GM20431 (cell line): Measurements from ENCODE around the gene SARDH.

ENCODE experiments used
- in situ Hi-C: fragments of 300-500 bp; cut with MseI, MboI; formaldehyde crosslinking; loops from one replicate; pipeline ENCODE4 v1.15.0; 2020; ENCODE audit warnings: low sequenced_read_pairs; ENCODE audit not compliant: unreplicated experiment

The SARDH gene

GRCh38 chr9:133707065-133707762 is 30.9 kb downstream of the SARDH start:
- in situ Hi-C loops, result no loop called here

- in situ Hi-C loops, result no loop called here
Observed at GRCh38 chr9:133706307-133707050, 31.7 kb downstream of the SARDH start.

DNA sequence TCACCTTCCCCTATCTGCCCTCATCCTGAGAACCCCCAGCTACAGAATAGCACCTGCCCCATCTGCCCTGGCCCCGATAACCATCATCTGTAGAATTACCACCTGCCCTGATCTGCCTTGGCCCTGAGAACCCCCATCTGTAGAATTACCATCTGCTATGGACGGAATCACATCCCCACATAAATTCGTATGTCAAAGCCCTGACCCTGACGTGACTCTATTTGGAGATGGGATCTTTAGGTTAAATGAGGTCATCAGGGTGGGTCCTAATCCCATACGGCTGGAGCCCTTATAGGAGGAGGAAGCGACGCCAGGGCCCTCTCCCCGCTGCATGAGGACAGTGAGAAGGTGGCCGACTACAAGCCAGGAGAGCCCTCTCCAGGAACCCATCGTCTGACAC is 32.6 kb downstream of the SARDH start:
- in situ Hi-C loops, result no loop called here

DNA sequence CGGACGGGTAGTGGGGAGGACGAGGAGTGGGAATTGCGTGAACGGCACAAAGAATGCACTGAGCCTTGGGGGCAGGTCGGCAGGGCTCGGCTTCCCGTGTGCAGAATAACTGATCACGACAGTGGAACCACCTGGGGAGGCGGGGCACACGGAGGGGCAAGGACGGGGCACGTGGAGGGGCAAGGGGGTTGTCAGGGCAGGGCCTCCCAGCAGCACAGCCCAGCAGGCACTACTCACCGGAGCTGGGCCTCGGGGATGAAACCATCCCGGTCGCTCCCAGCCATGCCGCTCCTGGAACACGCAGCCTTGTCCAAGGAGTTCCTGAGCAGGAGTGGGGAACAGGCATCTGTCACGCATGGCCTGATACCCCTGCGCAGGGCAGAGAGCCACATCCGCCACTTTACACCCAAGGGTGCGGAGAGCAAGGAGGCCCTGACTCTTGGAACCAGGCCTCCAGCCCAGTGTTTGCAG is 33.4 kb downstream of the SARDH start:
- in situ Hi-C loops, result no loop called here

DNA sequence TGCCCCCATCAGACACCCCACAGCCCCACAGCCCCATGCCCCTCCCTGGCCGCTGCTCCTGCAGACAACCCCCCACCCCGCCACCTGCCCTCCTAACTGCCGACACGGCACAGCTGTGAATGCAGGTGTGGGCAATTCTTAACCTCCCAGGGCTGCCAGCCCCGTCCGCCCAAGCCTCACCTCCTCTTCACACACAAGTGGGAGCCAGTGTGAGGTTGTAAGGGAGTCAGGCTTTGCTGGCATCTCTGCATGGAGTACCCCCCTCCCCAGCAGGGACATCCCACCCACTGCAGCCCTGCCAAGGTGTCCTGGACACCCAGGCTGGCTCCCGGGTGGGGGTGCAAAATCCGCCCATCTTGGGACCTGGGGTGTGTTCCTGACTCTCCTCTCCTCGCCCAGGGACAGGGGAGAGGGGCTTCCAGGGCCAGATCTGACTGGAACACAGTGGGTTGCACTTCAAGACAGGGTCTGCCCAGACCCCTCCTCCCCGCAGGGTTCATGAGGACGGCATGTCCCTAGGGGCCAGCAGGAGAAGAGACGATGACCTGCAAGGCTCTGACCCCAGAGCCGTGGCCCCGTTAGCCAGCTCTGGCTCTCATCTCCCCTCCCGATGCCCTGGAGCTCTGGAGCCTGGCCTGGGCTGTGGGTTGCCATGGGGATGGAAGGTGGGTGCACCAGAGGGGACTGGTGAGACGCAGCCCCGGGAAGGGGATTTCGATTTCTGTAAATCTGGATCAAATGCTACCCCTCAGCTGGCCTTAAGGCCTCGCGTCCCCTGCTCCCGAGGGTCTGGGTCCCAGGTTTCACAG is 34.4 kb downstream of the SARDH start:
- in situ Hi-C loops, result no loop called here

- in situ Hi-C loops, result no loop called here
Observed at GRCh38 chr9:133702798-133703590, 35.2 kb downstream of the SARDH start.

DNA sequence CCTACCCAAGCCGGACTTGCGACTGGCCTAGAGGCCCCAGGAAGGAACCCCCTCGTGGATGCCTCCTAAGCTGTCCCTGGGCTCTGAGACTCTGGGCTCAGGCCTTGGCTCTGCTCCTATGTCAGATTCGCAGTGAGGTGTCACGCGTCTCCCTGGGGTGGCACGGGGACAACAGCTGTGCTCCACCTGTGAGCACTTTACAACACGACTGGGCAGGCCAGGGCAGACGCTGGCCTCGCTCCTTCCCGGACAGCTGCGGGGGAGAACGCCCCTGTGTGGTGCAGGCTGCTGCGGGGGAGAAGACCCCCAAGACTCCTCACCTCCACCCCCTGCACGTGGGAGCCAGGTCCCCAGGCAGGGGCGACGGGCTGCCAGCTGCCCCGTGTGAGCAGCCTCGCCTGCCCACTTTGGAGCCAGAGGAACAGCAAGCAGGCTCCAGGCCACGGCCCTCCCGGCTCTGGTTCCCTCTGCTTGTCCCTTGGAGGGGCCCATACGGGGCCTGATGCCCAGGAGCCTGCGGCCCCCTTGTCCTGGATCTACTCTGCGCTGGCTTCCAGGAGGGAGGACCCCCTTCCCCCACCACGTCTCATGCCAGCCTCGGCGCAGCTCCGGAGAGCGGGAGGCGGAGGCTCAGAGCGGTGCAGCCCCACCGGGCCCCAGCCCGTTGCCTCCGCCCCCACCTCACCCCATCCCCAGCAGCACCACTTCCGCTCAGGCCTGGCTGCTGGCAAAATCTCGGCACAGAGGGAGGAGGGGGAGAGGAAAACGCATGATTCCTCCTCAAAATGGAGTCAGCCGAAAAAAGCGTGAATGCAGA is 36.0 kb downstream of the SARDH start:
- in situ Hi-C loops, result no loop called here

DNA sequence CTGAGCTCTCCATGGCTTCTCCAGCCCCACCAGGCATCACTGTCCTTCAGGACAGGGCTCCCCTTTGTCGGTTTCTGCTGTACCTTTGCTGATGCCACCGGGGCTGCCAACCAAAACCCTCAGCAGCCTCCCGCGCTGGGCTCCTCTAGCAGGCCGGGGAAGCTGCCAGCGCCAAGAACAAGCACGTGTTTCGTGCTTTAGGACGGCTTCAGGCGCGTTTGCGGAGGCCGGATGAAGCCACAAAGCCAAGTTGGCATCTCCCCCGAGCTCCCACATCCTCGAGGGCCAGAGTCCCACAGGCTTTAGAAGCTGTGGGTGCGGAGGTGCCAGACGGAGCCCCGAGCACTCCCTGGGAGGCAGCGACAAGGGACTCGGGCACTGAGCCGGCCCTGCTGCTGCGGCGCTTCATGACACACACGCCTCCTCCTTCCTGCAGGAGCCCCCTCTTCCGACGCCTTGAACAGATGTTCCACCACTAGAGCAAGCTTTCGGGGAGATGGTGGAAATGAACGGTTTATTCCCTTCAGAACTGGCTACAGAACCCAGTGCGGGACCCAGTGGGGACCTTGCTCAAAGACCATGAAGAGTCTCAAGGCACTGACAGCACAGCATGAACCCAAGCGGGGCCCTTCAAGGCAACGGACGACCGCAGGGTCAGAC is 36.7 kb downstream of the SARDH start:
- in situ Hi-C loops, result no loop called here

DNA sequence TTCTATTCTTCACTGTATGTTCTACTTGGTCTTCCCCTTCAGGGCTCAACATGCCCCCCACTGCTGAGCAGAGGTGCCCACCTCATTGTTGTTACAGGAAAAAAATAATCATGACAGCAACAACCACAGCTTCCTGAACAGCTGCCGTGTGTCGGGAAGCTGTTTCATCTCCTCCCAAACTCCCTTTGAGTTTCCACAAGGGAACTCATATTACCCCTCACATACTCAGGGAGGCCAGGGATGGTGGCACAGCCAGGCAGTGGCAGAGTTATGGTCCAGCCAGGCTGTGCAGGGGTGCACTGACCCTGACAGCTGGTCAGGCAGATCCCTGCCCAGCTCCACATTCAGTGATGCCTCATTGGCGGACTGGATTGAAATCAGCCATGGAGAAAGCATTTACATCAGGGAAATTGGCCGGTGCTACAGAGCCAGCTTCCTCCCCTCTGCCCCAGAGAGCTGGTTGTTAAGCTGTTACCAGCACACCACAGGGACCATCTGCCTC is 37.3 kb downstream of the SARDH start:
- in situ Hi-C loops, result no loop called here

DNA sequence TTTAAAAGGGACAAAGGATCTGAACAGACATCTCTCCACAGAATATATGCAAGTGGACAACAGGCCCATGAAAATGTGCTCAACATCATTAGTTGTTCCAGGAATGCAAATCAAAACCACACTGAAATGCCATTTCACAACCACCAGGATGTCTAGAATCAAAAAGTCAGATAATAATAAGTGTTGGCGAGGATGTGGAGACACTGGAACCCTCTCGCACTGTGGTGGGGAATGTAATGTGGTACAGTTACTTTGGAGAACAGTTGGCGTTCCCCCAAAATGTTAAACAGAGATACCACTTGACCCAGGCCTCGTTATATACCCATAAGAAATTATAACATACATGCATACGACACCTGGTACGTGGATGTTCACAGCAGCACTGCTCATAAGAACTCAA is 38.6 kb downstream of the SARDH start:
- in situ Hi-C loops, result no loop called here

GRCh38 chr9:133696071-133696472 is 42.1 kb downstream of the SARDH start:
- in situ Hi-C loops, result no loop called here

- in situ Hi-C loops, result no loop called here
Observed at GRCh38 chr9:133694686-133695085, 43.5 kb downstream of the SARDH start.

GRCh38 chr9:133693703-133694529 is 44.2 kb downstream of the SARDH start:
- in situ Hi-C loops, result no loop called here

DNA sequence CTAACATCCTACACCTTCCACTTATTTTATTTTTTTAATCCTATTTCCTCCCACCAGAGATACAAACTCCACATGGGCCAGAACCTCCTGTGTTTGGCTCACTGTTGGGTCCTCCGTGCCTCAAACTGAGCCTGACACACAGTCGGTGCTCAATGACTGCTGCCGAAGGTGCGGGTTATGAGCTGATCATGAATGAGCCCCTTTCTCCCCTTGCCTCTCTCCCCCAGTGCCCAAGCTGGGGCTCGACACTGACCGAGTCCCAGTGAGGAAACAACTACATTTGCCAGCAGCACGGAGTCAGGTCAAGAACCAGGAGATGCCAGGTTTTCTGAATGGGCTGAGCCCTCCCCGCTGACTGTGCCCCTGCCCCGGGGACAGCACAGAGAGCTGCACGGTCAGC is 45.0 kb downstream of the SARDH start:
- in situ Hi-C loops, result no loop called here

GRCh38 chr9:133692364-133692985 is 45.7 kb downstream of the SARDH start:
- in situ Hi-C loops, result no loop called here

- in situ Hi-C loops, result no loop called here
Observed at GRCh38 chr9:133691626-133692363, 46.4 kb downstream of the SARDH start.

DNA sequence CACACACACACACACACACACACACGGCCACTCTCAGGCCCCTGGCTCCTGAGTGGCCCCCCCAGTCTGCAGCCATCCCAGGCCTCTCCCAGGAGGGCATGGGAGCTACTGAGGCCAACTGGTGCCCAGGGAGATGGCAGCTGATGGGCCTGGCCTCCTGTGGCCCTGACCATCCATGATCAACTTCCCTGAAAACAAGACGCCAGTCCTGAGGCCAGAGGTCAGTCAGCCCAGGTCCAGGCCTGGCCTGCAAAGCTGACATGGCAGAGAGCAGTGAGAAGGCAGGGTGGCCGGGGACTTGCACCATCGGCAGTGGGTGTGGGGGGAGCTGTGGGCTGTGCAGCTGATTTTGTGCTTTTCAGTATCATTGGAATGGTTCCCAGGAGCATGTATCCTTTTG is 47.0 kb downstream of the SARDH start:
- in situ Hi-C loops, result no loop called here
